ENCODE results near the gene TRPV2.

The TRPV2 gene

GRCh38 chr17:16475179-16475704, 59.9 kb downstream of the TRPV2 start:
- Histone ChIP-seq H2BK12ac (ENCODE audit: low read length) (no peak overlapping the region), H2AFZ (ENCODE audit: insufficient read depth, low read length, poor library complexity) (no peak overlapping the region), H3K9ac (ENCODE audit: low read length) (no peak overlapping the region), H3K27me3 (ENCODE audit: insufficient read depth, low read length) (no peaks in the 10 kb centered on the region), H3K14ac (ENCODE audit: low read length) (no peak overlapping the region), H2BK120ac (ENCODE audit: insufficient read depth, low read length, poor library complexity) (no peak overlapping the region), H3K4me3 (ENCODE audit: low read depth, low read length) (no peak overlapping the region), H3K79me2 (ENCODE audit: control insufficient read depth, insufficient read depth, low read length, poor library complexity) (no peaks in the 10 kb centered on the region), H4K8ac (ENCODE audit: low read depth, low read length) (no peak overlapping the region), H2AK5ac (ENCODE audit: low read length) (no peak overlapping the region), H3K4me2 (ENCODE audit: low read length) (no peak overlapping the region), H3K4ac (ENCODE audit: low read depth, low read length) (no peak overlapping the region), H4K91ac (ENCODE audit: low read depth, low read length) (no peak overlapping the region), H3K4me1 (ENCODE audit: control insufficient read depth in 1 of 2, insufficient read depth in 2 of 2, low read length in 2 of 2) (peaks cover 5 to 6% of the 10 kb centered on the region in 2 experiments), H3K23ac (ENCODE audit: low read length) (no peak overlapping the region), H3K18ac (ENCODE audit: low read length) (no peak overlapping the region), H4K12ac (ENCODE audit: low read depth, low read length) (no peak overlapping the region), H3K27ac (ENCODE audit: low read depth, low read length) (no peak overlapping the region), H2BK5ac (ENCODE audit: low read depth, low read length, poor library complexity) (no peak overlapping the region), H3K9me3 (ENCODE audit: insufficient read depth, low read depth, low read length) (peaks cover 2% of the 10 kb centered on the region), H3K36me3 (ENCODE audit: control insufficient read depth in 1 of 2, insufficient read depth in 2 of 2, low read length in 2 of 2) (no peaks in the 10 kb centered on the region), H3K79me1 (ENCODE audit: low read length) (no peaks in the 10 kb centered on the region)
- WGBS (ENCODE audit: extremely low coverage, insufficient coverage, insufficient read length): no CpG with 5 or more reads among the region's 4 CpGs
- no peak for DNase-seq

- no CpG with 5 or more reads among the region's 5 CpGs for WGBS (ENCODE audit: extremely low coverage, insufficient coverage, insufficient read length)
- Histone ChIP-seq H3K4me3 (ENCODE audit: low read depth, low read length) (no peak overlapping the region), H3K23ac (ENCODE audit: low read length) (no peak overlapping the region), H3K27me3 (ENCODE audit: insufficient read depth, low read length) (no peaks in the 10 kb centered on the region), H3K14ac (ENCODE audit: low read length) (no peak overlapping the region), H2BK120ac (ENCODE audit: insufficient read depth, low read length, poor library complexity) (no peak overlapping the region), H2BK5ac (ENCODE audit: low read depth, low read length, poor library complexity) (no peak overlapping the region), H4K8ac (ENCODE audit: low read depth, low read length) (no peak overlapping the region), H2BK12ac (ENCODE audit: low read length) (no peak overlapping the region), H3K4me1 (ENCODE audit: control insufficient read depth in 1 of 2, insufficient read depth in 2 of 2, low read length in 2 of 2) (peaks cover 5 to 6% of the 10 kb centered on the region in 2 experiments), H3K4me2 (ENCODE audit: low read length) (no peak overlapping the region), H4K91ac (ENCODE audit: low read depth, low read length) (no peak overlapping the region), H3K9me3 (ENCODE audit: insufficient read depth, low read depth, low read length) (peaks cover 2% of the 10 kb centered on the region), H2AK5ac (ENCODE audit: low read length) (no peak overlapping the region), H2AFZ (ENCODE audit: insufficient read depth, low read length, poor library complexity) (no peak overlapping the region), H3K4ac (ENCODE audit: low read depth, low read length) (no peak overlapping the region), H3K18ac (ENCODE audit: low read length) (no peak overlapping the region), H3K36me3 (ENCODE audit: control insufficient read depth in 1 of 2, insufficient read depth in 2 of 2, low read length in 2 of 2) (no peaks in the 10 kb centered on the region), H3K9ac (ENCODE audit: low read length) (no peak overlapping the region), H4K12ac (ENCODE audit: low read depth, low read length) (no peak overlapping the region), H3K79me2 (ENCODE audit: control insufficient read depth, insufficient read depth, low read length, poor library complexity) (no peaks in the 10 kb centered on the region), H3K79me1 (ENCODE audit: low read length) (no peaks in the 10 kb centered on the region), H3K27ac (ENCODE audit: low read depth, low read length) (no peak overlapping the region)
- DNase-seq: peak in 1 of 2 donors; percentile 39
Measured at GRCh38 chr17:16477255-16477654, 61.9 kb downstream of the TRPV2 start.

GRCh38 chr17:16477666-16478065, 62.3 kb downstream of the TRPV2 start:
- no peak overlapping the region for H3K18ac ChIP-seq (ENCODE audit: low read length)
- H3K23ac ChIP-seq (ENCODE audit: low read length): no peak overlapping the region
- no peak overlapping the region for H3K9ac ChIP-seq (ENCODE audit: low read length)
- no peak overlapping the region for H2BK12ac ChIP-seq (ENCODE audit: low read length)
- H2AK5ac ChIP-seq (ENCODE audit: low read length): no peak overlapping the region
- no CpG with 5 or more reads among the region's 8 CpGs for WGBS (ENCODE audit: extremely low coverage, insufficient coverage, insufficient read length)
- no peak overlapping the region for H2BK5ac ChIP-seq (ENCODE audit: low read depth, low read length, poor library complexity)
- H3K4ac ChIP-seq (ENCODE audit: low read depth, low read length): no peak overlapping the region
- H3K27me3 ChIP-seq (ENCODE audit: insufficient read depth, low read length): no peaks in the 10 kb centered on the region
- no peak overlapping the region for H3K4me2 ChIP-seq (ENCODE audit: low read length)
- H3K79me1 ChIP-seq (ENCODE audit: low read length): no peaks in the 10 kb centered on the region
- no peaks in the 10 kb centered on the region for H3K9me3 ChIP-seq (ENCODE audit: insufficient read depth, low read depth, low read length)
- no peak overlapping the region for H4K12ac ChIP-seq (ENCODE audit: low read depth, low read length)
- H3K36me3 ChIP-seq (ENCODE audit: control insufficient read depth in 1 of 2, insufficient read depth in 2 of 2, low read length in 2 of 2): no peaks in the 10 kb centered on the region
- no peak overlapping the region for H2AFZ ChIP-seq (ENCODE audit: insufficient read depth, low read length, poor library complexity)
- H4K8ac ChIP-seq (ENCODE audit: low read depth, low read length): no peak overlapping the region
- peaks cover 5 to 6% of the 10 kb centered on the region in 2 experiments for H3K4me1 ChIP-seq (ENCODE audit: control insufficient read depth in 1 of 2, insufficient read depth in 2 of 2, low read length in 2 of 2)
- H3K27ac ChIP-seq (ENCODE audit: low read depth, low read length): no peak overlapping the region
- no peak overlapping the region for H4K91ac ChIP-seq (ENCODE audit: low read depth, low read length)
- H2BK120ac ChIP-seq (ENCODE audit: insufficient read depth, low read length, poor library complexity): no peak overlapping the region
- no peak for DNase-seq
- no peak overlapping the region for H3K4me3 ChIP-seq (ENCODE audit: low read depth, low read length)
- H3K79me2 ChIP-seq (ENCODE audit: control insufficient read depth, insufficient read depth, low read length, poor library complexity): no peaks in the 10 kb centered on the region
- H3K14ac ChIP-seq (ENCODE audit: low read length): no peak overlapping the region

GRCh38 chr17:16478649-16479048, 63.3 kb downstream of the TRPV2 start:
- Histone ChIP-seq H3K79me1 (ENCODE audit: low read length) (no peaks in the 10 kb centered on the region), H3K4me2 (ENCODE audit: low read length) (no peak overlapping the region), H3K27ac (ENCODE audit: low read depth, low read length) (no peak overlapping the region), H3K14ac (ENCODE audit: low read length) (no peak overlapping the region), H3K9me3 (ENCODE audit: insufficient read depth, low read depth, low read length) (no peaks in the 10 kb centered on the region), H3K4ac (ENCODE audit: low read depth, low read length) (no peak overlapping the region), H2AFZ (ENCODE audit: insufficient read depth, low read length, poor library complexity) (no peak overlapping the region), H2BK5ac (ENCODE audit: low read depth, low read length, poor library complexity) (no peak overlapping the region), H3K27me3 (ENCODE audit: insufficient read depth, low read length) (no peaks in the 10 kb centered on the region), H3K9ac (ENCODE audit: low read length) (no peak overlapping the region), H3K36me3 (ENCODE audit: control insufficient read depth in 1 of 2, insufficient read depth in 2 of 2, low read length in 2 of 2) (no peaks in the 10 kb centered on the region), H2BK120ac (ENCODE audit: insufficient read depth, low read length, poor library complexity) (no peak overlapping the region), H4K12ac (ENCODE audit: low read depth, low read length) (no peak overlapping the region), H3K18ac (ENCODE audit: low read length) (no peak overlapping the region), H4K8ac (ENCODE audit: low read depth, low read length) (no peak overlapping the region), H4K91ac (ENCODE audit: low read depth, low read length) (no peak overlapping the region), H3K79me2 (ENCODE audit: control insufficient read depth, insufficient read depth, low read length, poor library complexity) (no peaks in the 10 kb centered on the region), H2BK12ac (ENCODE audit: low read length) (no peak overlapping the region), H3K4me3 (ENCODE audit: low read depth, low read length) (no peak overlapping the region), H3K4me1 (ENCODE audit: control insufficient read depth in 1 of 2, insufficient read depth in 2 of 2, low read length in 2 of 2) (peaks cover 5 to 6% of the 10 kb centered on the region in 2 experiments), H2AK5ac (ENCODE audit: low read length) (no peak overlapping the region), H3K23ac (ENCODE audit: low read length) (no peak overlapping the region)
- WGBS (ENCODE audit: extremely low coverage, insufficient coverage, insufficient read length): no CpG with 5 or more reads among the region's 6 CpGs
- DNase-seq: no peak
